Lower lobe of right lung (tissue), 2 donors: ENCODE measurements around the gene SYT1. TPM values are rescaled to one million over a fixed set of nuclear protein-coding genes. Genes with fewer than 3 reads are reported as not detected.
A peak's percentile ranks its signal among the peaks of the same experiment; 100 is the strongest.

Experiments
- ATAC-seq, 2 donors: fragments of 200-7000 bp; cut with Tn5 transposase; one replicate each; pipeline ENCODE4 v1.9.1; 2020 to 2022; ENCODE audit warnings: mild to moderate bottlenecking in 2 of 2, moderate library complexity in 2 of 2
- DNase-seq: peaks from one replicate; pipeline ENCODE4 v3.0.0-alpha.2; 2020
- H3K27ac ChIP-seq: fragments of 200-600 bp; one replicate; pipeline ENCODE4 v1.8.0; 2022
- H3K27me3 ChIP-seq: fragments of 200-600 bp; one replicate; pipeline ENCODE4 v1.8.0; 2022; ENCODE audit warnings: low read depth
- H3K36me3 ChIP-seq: fragments of 200-600 bp; one replicate; pipeline ENCODE4 v1.8.0; 2022; ENCODE audit warnings: mild to moderate bottlenecking
- H3K4me1 ChIP-seq: fragments of 200-600 bp; one replicate; pipeline ENCODE4 v1.8.0; 2022
- H3K4me3 ChIP-seq: fragments of 200-600 bp; one replicate; pipeline ENCODE4 v1.8.0; 2022; ENCODE audit warnings: mild to moderate bottlenecking
- H3K9me3 ChIP-seq: fragments of 200-600 bp; one replicate; pipeline ENCODE4 v1.8.0; 2022
- intact Hi-C: fragments of 100-400 bp; cut with DNase I; formaldehyde crosslinking; loops from one replicate; pipeline ENCODE4 v1.11.0; 2022
- total RNA-seq: library from RNA; stranded (reverse); fragmentation: NEBNext Ultra II Directional; extraction: Animal tissue kit (Norgen Biotek cat#: 25700); gene quantifications from one replicate; pipeline ENCODE4 v1.2.1, GENCODE V29; 2021
- TF ChIP-seq, protein P1 (sequence below): fragments of 200-600 bp; IDR thresholded peaks from one replicate; pipeline ENCODE4 v1.8.0; 2022; ENCODE audit warnings: antibody characterized with exemption, mild to moderate bottlenecking
- donor health status: DM: no; HTN: yes; CAD: no; lungs with severe emphysema.

Gene SYT1
- total RNA-seq, 1 donor from 2014 or later = 0.95 TPM

DNA sequence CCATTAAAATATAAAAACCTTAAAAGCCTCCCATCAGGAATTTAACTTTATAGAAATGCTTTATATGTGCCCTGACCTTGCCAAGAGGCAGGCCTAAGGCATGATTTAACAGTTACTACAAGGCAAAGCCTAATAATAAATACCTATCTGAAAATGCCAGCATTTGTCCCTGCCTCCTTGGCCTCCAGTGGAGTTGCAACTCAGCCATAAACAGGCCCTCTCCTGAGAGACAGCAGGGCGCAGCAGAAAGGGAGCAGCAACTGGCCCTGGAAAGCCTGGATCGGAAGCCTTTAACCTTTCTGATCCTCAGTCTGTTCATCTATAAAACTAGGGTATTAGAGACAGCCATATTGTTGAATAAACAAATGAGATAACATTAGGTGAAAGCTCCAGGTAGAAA is 501.8 kb downstream of the SYT1 start:
- Histone ChIP-seq H3K27me3 (no peaks in the 10 kb centered on the region), H3K9me3 (no peaks in the 10 kb centered on the region), H3K4me1 (no peaks in the 10 kb centered on the region), H3K36me3 (no peaks in the 10 kb centered on the region), H3K27ac (no peak overlapping the region), H3K4me3 (no peak overlapping the region)
- TF ChIP-seq, protein P1, sequence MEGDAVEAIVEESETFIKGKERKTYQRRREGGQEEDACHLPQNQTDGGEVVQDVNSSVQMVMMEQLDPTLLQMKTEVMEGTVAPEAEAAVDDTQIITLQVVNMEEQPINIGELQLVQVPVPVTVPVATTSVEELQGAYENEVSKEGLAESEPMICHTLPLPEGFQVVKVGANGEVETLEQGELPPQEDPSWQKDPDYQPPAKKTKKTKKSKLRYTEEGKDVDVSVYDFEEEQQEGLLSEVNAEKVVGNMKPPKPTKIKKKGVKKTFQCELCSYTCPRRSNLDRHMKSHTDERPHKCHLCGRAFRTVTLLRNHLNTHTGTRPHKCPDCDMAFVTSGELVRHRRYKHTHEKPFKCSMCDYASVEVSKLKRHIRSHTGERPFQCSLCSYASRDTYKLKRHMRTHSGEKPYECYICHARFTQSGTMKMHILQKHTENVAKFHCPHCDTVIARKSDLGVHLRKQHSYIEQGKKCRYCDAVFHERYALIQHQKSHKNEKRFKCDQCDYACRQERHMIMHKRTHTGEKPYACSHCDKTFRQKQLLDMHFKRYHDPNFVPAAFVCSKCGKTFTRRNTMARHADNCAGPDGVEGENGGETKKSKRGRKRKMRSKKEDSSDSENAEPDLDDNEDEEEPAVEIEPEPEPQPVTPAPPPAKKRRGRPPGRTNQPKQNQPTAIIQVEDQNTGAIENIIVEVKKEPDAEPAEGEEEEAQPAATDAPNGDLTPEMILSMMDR = no peak
- no peak for ATAC-seq
- intact Hi-C loops = no loop called here
- no peak for DNase-seq

GRCh38 chr12:79367032-79367589 is 502.5 kb downstream of the SYT1 start:
- intact Hi-C loops = no loop called here
- no peak for ATAC-seq
- Histone ChIP-seq H3K4me3 (no peak overlapping the region), H3K36me3 (no peaks in the 10 kb centered on the region), H3K27me3 (no peaks in the 10 kb centered on the region), H3K9me3 (no peaks in the 10 kb centered on the region), H3K27ac (no peak overlapping the region), H3K4me1 (no peaks in the 10 kb centered on the region)
- TF ChIP-seq, protein P1 = no peak
- no peak for DNase-seq

- DNase-seq (no peak), ATAC-seq (no peak)
- H3K4me1 ChIP-seq = no peaks in the 10 kb centered on the region
- H3K27ac ChIP-seq = no peak overlapping the region
- H3K9me3 ChIP-seq = no peaks in the 10 kb centered on the region
- no peaks in the 10 kb centered on the region for H3K36me3 ChIP-seq
- H3K27me3 ChIP-seq = no peaks in the 10 kb centered on the region
- TF ChIP-seq, protein P1 = no peak
- H3K4me3 ChIP-seq = no peak overlapping the region
- intact Hi-C loops = no loop called here
These were observed 505.4 kb downstream of the SYT1 start for GRCh38 chr12:79370021-79370420.

GRCh38 chr12:79371226-79371625 is 506.7 kb downstream of the SYT1 start:
- Histone ChIP-seq H3K4me3 (no peak overlapping the region), H3K27ac (no peak overlapping the region), H3K9me3 (no peaks in the 10 kb centered on the region), H3K4me1 (no peaks in the 10 kb centered on the region), H3K36me3 (no peaks in the 10 kb centered on the region), H3K27me3 (no peaks in the 10 kb centered on the region)
- ATAC-seq (no peak), DNase-seq (no peak)
- intact Hi-C loops = no loop called here
- TF ChIP-seq, protein P1 = no peak

DNA sequence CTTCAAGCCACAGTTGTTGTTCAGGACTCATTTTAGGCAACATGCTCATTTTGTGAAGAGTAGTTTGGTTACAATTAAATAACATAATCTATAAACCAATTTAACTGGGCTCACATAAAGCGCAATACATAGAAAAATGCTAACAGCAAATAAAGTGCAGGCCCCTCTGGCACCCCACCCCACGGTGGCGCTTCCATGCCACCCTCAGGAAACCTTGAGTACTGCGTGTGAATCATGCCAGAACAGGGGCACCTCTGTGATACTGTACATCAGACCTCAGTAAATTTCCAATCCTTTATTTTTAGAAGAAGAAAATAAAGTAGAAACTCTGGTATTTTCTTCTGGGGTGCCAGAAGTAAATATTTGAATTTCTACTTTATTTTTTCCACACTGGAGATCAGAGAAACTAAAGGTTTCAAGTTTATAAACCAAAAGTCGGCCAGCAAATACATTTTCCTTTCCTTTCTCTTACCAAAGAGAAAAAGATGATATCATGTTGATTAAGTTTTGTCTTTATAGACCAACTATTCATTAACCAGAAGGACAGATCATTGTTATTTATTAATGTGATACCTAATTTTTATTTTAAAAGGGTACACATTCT is 509.4 kb downstream of the SYT1 start:
- H3K27ac ChIP-seq = no peak overlapping the region
- TF ChIP-seq, protein P1 = peak; percentile 57
- H3K27me3 ChIP-seq = no peaks in the 10 kb centered on the region
- DNase-seq (no peak), ATAC-seq (peak in 1 of 2 donors; percentile 62)
- H3K9me3 ChIP-seq = no peaks in the 10 kb centered on the region
- no peak overlapping the region for H3K4me3 ChIP-seq
- no peaks in the 10 kb centered on the region for H3K4me1 ChIP-seq
- intact Hi-C loops = no loop called here
- H3K36me3 ChIP-seq = no peaks in the 10 kb centered on the region
